A673 (cell line): ENCODE results near the gene GPN2.

Experiments used
- EZH2 ChIP-seq: fragments of 200-600 bp; sonication (generic); IDR thresholded peaks from 2 replicates; pipeline ENCODE4 v1.6.1; 2017; ENCODE audit warnings: borderline replicate concordance, low read depth, mild to moderate bottlenecking, mixed read lengths, antibody characterized with exemption, low read length; ENCODE audit not compliant: poor library complexity, severe bottlenecking
- TF ChIP-seq, protein P1 (sequence below): fragments of 300-800, 200-600 bp; sonication (generic); conservative IDR thresholded peaks from 2 replicates; pipeline ENCODE4 v1.5.1; 2017; ENCODE audit warnings: low read depth, mild to moderate bottlenecking, antibody characterized with exemption, low read length, moderate library complexity, mixed read lengths

DNA sequence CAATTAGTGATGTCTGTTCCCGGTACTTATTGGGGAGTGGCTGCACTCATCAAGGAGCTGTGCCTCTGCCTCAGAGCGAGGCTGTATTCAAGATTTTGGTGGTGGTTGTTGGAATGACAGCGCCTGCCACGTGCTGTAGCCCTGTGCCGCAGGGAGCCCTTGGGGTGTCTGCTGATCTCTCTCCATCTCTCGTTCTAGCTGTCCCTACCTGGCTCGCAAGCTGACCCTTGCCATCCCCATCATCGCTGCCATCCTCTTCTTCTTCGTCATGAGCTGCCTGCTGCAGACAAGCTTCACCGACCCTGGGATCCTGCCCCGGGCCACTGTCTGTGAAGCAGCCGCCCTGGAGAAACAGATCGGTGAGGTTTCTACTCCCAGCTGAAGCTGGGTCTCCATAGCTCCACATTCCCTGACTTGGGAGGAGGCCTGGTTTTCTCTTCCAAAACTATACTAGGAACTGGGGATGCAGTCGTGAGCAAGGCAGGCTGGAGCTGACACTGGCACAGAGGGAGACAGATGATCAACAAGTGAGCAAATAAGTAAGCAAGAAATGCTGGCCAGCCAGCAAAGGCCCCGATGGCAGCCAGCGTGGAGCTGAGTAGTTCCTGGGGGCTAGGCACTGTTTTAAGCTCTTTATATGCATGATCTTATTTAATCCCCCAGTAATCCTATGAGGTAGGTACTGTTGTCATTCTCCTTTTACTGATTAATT, 57.7 kb downstream of the GPN2 start:
- TF ChIP-seq, protein P1, sequence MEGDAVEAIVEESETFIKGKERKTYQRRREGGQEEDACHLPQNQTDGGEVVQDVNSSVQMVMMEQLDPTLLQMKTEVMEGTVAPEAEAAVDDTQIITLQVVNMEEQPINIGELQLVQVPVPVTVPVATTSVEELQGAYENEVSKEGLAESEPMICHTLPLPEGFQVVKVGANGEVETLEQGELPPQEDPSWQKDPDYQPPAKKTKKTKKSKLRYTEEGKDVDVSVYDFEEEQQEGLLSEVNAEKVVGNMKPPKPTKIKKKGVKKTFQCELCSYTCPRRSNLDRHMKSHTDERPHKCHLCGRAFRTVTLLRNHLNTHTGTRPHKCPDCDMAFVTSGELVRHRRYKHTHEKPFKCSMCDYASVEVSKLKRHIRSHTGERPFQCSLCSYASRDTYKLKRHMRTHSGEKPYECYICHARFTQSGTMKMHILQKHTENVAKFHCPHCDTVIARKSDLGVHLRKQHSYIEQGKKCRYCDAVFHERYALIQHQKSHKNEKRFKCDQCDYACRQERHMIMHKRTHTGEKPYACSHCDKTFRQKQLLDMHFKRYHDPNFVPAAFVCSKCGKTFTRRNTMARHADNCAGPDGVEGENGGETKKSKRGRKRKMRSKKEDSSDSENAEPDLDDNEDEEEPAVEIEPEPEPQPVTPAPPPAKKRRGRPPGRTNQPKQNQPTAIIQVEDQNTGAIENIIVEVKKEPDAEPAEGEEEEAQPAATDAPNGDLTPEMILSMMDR, result no peak
- TF ChIP-seq EZH2, result no peak
